SK-N-SH (cell line): Measurements from ENCODE around the gene SLC35F1. TPM values are rescaled to one million over a fixed set of nuclear protein-coding genes. Genes with fewer than 3 reads are reported as not detected.

Experiments used
- CTCF ChIA-PET: fragments of 300-600, 350-600 bp; formaldehyde crosslinking; extraction: SDS; loops from one replicate; lab custom pipeline; 2021; lab: Yijun Ruan, JAX
- POLR2A ChIA-PET: fragments of 350-600 bp; sonication (Branson Sonifier 250); formaldehyde crosslinking; extraction: SDS; loops from one replicate; lab custom pipeline; 2020; ENCODE audit warnings: antibody characterized with exemption, inconsistent platforms; lab: Yijun Ruan, JAX
- DNase-seq: peaks from one replicate; pipeline ENCODE4 v3.0.0; 2012
- H2AFZ ChIP-seq: fragments of 200-600 bp; sonication (generic); 2 replicates; pipeline ENCODE4 v1.8.1; 2016; ENCODE audit warnings: antibody characterized with exemption, mild to moderate bottlenecking, low read depth
- H3F3A ChIP-seq: fragments of 200-600 bp; sonication (generic); replicated peaks from 2 replicates; pipeline ENCODE3; 2016; ENCODE audit warnings: antibody characterized with exemption, mild to moderate bottlenecking; ENCODE audit not compliant: insufficient read depth
- H3K27ac ChIP-seq, 2 experiments: fragments of 200-500 bp in 1 of 2; fragments of 200-600 bp in 1 of 2; sonication (Bioruptor generic) in 1 of 2; sonication (generic), shearing (Covaris generic) in 1 of 2; 2 replicates each; pipeline versions ENCODE4 v1.5.1 to v1.6.1; 2014 to 2016; ENCODE audit warnings: low read depth in 2 of 2, inconsistent platforms in 1 of 2, low read length in 1 of 2, mild to moderate bottlenecking in 1 of 2, mixed read lengths in 1 of 2
- H3K27me3 ChIP-seq: fragments of 200-600 bp; sonication (generic), shearing (Covaris generic); 2 replicates; pipeline ENCODE4 v1.6.1; 2016; ENCODE audit warnings: mixed run types; ENCODE audit not compliant: insufficient read depth
- H3K36me3 ChIP-seq, 2 experiments: fragments of 200-500 bp in 1 of 2; fragments of 200-600 bp in 1 of 2; sonication (Bioruptor generic) in 1 of 2; sonication (generic) in 1 of 2; replicated peaks in 1 of 2; 2 replicates each; pipeline versions ENCODE3 to v1.5.1; 2014 to 2016; ENCODE audit warnings: low read length in 1 of 2, mild to moderate bottlenecking in 1 of 2; ENCODE audit not compliant: insufficient read depth in 2 of 2, control insufficient read depth in 1 of 2
- H3K4me1 ChIP-seq, 2 experiments: fragments of 200-500 bp in 1 of 2; fragments of 200-600 bp in 1 of 2; sonication (Bioruptor generic) in 1 of 2; sonication (generic), shearing (Covaris generic) in 1 of 2; 2 replicates each; pipeline versions ENCODE4 v1.5.1 to v1.6.1; 2014 to 2016; ENCODE audit warnings: low read depth in 1 of 2, low read length in 1 of 2, mixed run types in 1 of 2; ENCODE audit not compliant: insufficient read depth in 2 of 2, control insufficient read depth in 1 of 2
- H3K4me2 ChIP-seq: fragments of 200-600 bp; sonication (generic), shearing (Covaris generic); 2 replicates; pipeline ENCODE4 v1.6.1; 2017; ENCODE audit warnings: mixed run types
- H3K4me3 ChIP-seq, 2 experiments: fragments of 200-500 bp in 1 of 2; fragments of 200-600 bp in 1 of 2; sonication (Bioruptor generic) in 1 of 2; sonication (generic), shearing (Covaris generic) in 1 of 2; 2 replicates each; pipeline versions ENCODE4 v1.5.1 to v1.8.1; 2014 to 2016; ENCODE audit warnings: low read depth in 2 of 2, inconsistent platforms in 1 of 2, low read length in 1 of 2, mild to moderate bottlenecking in 1 of 2, mixed read lengths in 1 of 2, moderate library complexity in 1 of 2
- H3K79me2 ChIP-seq: fragments of 200-600 bp; sonication (generic); 2 replicates; pipeline ENCODE4 v1.8.1; 2017; ENCODE audit warnings: mild to moderate bottlenecking; ENCODE audit not compliant: insufficient read depth
- H3K9ac ChIP-seq: fragments of 200-600 bp; sonication (generic); 2 replicates; pipeline ENCODE4 v1.6.1; 2017; ENCODE audit warnings: mixed run types
- H3K9me2 ChIP-seq: fragments of 200-600 bp; sonication (generic); 2 replicates; pipeline ENCODE4 v1.6.1; 2017; ENCODE audit warnings: mixed run types
- H3K9me3 ChIP-seq: fragments of 200-600 bp; sonication (generic); 2 replicates; pipeline ENCODE4 v1.6.1; 2017; ENCODE audit warnings: mixed run types, mild to moderate bottlenecking, moderate library complexity
- H4K20me1 ChIP-seq: fragments of 200-600 bp; sonication (generic); 2 replicates; pipeline ENCODE4 v1.6.1; 2017; ENCODE audit warnings: mild to moderate bottlenecking, mixed run types; ENCODE audit not compliant: insufficient read depth
- CHD2 ChIP-seq: fragments of 150-350 bp; IDR thresholded peaks from 2 replicates; pipeline ENCODE4 v1.6.1; 2018; ENCODE audit warnings: low read length; ENCODE audit not compliant: partially characterized antibody
- ELF1 ChIP-seq: IDR thresholded peaks from 2 replicates; pipeline ENCODE4 v1.4.0; 2012
- FOXM1 ChIP-seq: IDR thresholded peaks from 2 replicates; pipeline ENCODE4 v1.4.0; 2012; ENCODE audit warnings: low read depth, mild to moderate bottlenecking
- MEF2A ChIP-seq: IDR thresholded peaks from 2 replicates; pipeline ENCODE4 v1.4.0; 2012; ENCODE audit warnings: low read depth, borderline replicate concordance
- RCOR1 ChIP-seq: fragments of 150-350 bp; IDR thresholded peaks from 2 replicates; pipeline ENCODE4 v1.6.1; 2017; ENCODE audit warnings: antibody characterized with exemption, low read length
- REST ChIP-seq: IDR thresholded peaks from 2 replicates; pipeline ENCODE4 v1.6.1; 2012; ENCODE audit warnings: mild to moderate bottlenecking, low read depth, low read length, moderate library complexity
- TAF1 ChIP-seq: IDR thresholded peaks from 2 replicates; pipeline ENCODE4 v1.6.1; 2012; ENCODE audit warnings: low read depth, mild to moderate bottlenecking, low read length, moderate library complexity, borderline replicate concordance
- USF1 ChIP-seq: IDR thresholded peaks from 2 replicates; pipeline ENCODE4 v1.4.0; 2012; ENCODE audit warnings: low read depth, borderline replicate concordance
- WGBS: methylation state at CpG from one replicate; pipeline ENCODE4 v1.1.6; 2017; ENCODE audit warnings: low lambda C conversion rate; 5-methylcytosine and 5-hydroxymethylcytosine counted together
- polyA plus RNA-seq, 3 experiments: library from polyadenylated mRNA; depleted of rRNA; stranded (reverse); fragments of >200 nt; gene quantifications; 2 replicates each; pipeline ENCODE4 v1.2.3, GENCODE V29; 2012
- TF ChIP-seq, protein P1 (sequence below): fragments of 150-350 bp; IDR thresholded peaks from 2 replicates; pipeline ENCODE4 v1.6.1; 2017; ENCODE audit warnings: antibody characterized with exemption, low read length, low read depth, borderline replicate concordance

SLC35F1 gene
- polyA plus RNA-seq, 1 of the 3 experiments (the other 2 are of a cell fraction), result under 0.01 TPM

DNA sequence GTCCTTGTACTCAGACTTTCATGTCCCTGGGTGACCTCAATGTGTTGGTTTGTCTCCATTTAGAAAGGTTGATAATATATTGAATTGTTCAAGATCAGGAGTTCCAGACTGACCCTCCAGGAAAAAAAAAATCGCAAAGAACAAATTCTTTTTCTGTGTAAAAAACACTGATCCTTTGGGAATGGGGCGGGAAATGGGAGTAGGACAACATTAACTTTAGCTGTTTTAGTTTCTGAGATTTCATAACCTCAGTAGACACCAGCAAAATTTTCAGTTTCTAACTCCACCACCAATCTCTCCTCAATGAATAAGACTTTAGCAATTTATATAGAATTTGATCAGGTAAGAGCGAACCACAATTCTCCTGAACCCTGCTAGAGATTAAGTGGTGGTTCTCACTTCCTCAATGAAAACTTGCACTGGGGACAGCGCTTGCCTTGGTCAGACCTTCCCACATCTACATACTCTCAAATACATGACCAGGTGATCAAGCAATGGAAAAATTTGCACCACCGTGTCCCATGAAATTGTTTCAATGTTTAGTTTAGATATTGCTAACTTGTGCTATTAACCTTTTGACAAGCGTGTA lies 409.8 kb downstream of the SLC35F1 start:
- DNase-seq, result no peak
- Histone ChIP-seq H3K9ac (no peak overlapping the region), H3K79me2 (no peaks in the 10 kb centered on the region), H4K20me1 (no peaks in the 10 kb centered on the region), H3K27me3 (no peaks in the 10 kb centered on the region), H3F3A (no peaks in the 10 kb centered on the region), H3K36me3 (no peaks in the 10 kb centered on the region), H3K4me2 (no peak overlapping the region), H2AFZ (no peak overlapping the region)
- ChIA-PET CTCF (no interaction called here), POLR2A (no interaction called here)
- WGBS, result 63% methylated on average over 6 of the region's 6 CpGs
- no peak for TF ChIP-seq USF1
- no peak for TF ChIP-seq RCOR1
- no peak for TF ChIP-seq CHD2
- TF ChIP-seq MEF2A, result no peak
- TF ChIP-seq, all 33 proteins: peak for 0
- H3K4me3 ChIP-seq, result no peak overlapping the region
- no peaks in the 10 kb centered on the region for H3K9me3 ChIP-seq
- no peaks in the 10 kb centered on the region for H3K4me1 ChIP-seq
- no peak overlapping the region for H3K27ac ChIP-seq
- H3K9me2 ChIP-seq, result no peaks in the 10 kb centered on the region

DNA sequence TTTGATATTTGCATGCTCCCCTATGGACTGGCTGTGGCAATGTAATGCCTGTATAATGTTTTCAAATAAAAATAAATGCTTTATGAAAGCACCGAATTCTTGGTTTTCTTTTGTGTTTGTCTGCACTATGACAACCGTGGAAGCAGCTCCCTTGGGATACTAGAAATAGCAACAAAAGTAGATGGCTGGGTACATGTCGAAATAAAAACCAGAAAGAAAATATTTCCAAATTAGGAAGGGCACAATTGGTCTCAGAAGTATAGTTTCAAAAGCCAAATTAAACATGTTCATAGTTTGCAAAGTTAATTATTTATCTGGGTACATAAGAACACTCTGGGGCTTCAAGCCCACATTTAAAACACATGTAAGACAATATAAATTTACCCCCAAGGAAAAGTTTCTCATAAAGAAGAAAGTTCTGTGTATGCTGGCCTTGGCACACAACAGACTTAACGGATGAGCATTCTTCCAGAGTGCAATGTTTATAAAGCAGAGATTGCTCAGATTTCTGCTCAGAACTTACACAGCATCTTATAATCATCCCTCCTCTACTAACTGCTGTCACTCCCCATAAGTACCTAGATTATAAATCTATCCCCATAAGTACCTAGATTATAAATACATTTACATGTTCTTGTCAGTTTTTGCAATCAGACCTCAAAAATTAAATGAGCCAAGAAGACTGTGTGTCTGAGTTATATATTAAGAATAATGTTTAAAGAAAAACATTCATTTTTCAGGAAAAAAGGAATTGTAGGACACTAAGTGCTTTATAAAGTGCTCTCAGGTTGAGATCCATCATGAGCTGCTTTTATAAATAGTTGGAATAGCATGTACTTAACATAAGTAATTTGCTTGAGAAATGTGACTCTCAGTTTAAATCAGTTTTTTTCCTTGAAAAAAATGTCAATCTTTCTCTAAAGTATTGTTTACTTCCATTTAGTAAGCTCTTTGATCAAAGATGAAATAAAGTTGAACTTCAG lies 410.8 kb downstream of the SLC35F1 start:
- H3K79me2 ChIP-seq, result no peaks in the 10 kb centered on the region
- no peak for DNase-seq
- 35% methylated on average over 4 of the region's 4 CpGs for WGBS
- H3K27ac ChIP-seq, result no peak overlapping the region
- no peaks in the 10 kb centered on the region for H3K27me3 ChIP-seq
- H3F3A ChIP-seq, result no peaks in the 10 kb centered on the region
- ChIA-PET POLR2A (no interaction called here), CTCF (interaction anchor here (0.6 kb wide), 1 partner anchor 804 kb away, joined by 3 read pairs; no protein-coding TSS in a partner anchor)
- H2AFZ ChIP-seq, result no peak overlapping the region
- H4K20me1 ChIP-seq, result no peaks in the 10 kb centered on the region
- H3K9ac ChIP-seq, result no peak overlapping the region
- no peak overlapping the region for H3K4me3 ChIP-seq
- TF ChIP-seq FOXM1, result no peak
- no peak for TF ChIP-seq REST
- TF ChIP-seq TAF1, result no peak
- TF ChIP-seq ELF1, result no peak
- TF ChIP-seq, protein P1, sequence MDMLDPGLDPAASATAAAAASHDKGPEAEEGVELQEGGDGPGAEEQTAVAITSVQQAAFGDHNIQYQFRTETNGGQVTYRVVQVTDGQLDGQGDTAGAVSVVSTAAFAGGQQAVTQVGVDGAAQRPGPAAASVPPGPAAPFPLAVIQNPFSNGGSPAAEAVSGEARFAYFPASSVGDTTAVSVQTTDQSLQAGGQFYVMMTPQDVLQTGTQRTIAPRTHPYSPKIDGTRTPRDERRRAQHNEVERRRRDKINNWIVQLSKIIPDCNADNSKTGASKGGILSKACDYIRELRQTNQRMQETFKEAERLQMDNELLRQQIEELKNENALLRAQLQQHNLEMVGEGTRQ, result no peak
- TF ChIP-seq, all 33 proteins: peak for 0
- H3K4me1 ChIP-seq, result no peaks in the 10 kb centered on the region
- H3K9me2 ChIP-seq, result no peaks in the 10 kb centered on the region
- H3K9me3 ChIP-seq, result no peaks in the 10 kb centered on the region
- H3K4me2 ChIP-seq, result no peak overlapping the region
- H3K36me3 ChIP-seq, result no peaks in the 10 kb centered on the region
